Measurements from ENCODE around the gene SLC35G3.
"Not testable (repeated sequence)": the region's sequence is repeated elsewhere in the genome, so short reads cannot be mapped to it uniquely, and the experiment has no call there.

SLC35G3 gene

GRCh38 chr17:35194001-35194400, at the start of gene SLC35G3:
Gene SLC35G3 (minus strand): TSS chr17:35194393. CDS start chr17:35194307, 86 bp downstream.
- not testable (repeated sequence) for H3K4me3 Mint-ChIP-seq; H3K27me3 Mint-ChIP-seq; H3K36me3 Mint-ChIP-seq (ENCODE audit: low read depth); H3K9me3 Mint-ChIP-seq; DNase-seq
- peak within 1 kb of the TSS; percentile 67 for H3K27ac Mint-ChIP-seq
- H3K4me1 Mint-ChIP-seq (ENCODE audit: low read depth) = peaks cover 30% of the 10 kb centered on the region

GRCh38 chr17:35243561-35244340, 49.6 kb upstream of the SLC35G3 start:
- H3K9me3 Mint-ChIP-seq = peaks cover 2% of the 10 kb centered on the region
- H3K36me3 Mint-ChIP-seq (ENCODE audit: low read depth) = peaks cover 26% of the 10 kb centered on the region
- H3K4me3 Mint-ChIP-seq = peak overlapping the region; percentile 94
- peak overlapping the region; percentile 97 for H3K27ac Mint-ChIP-seq
- peak; percentile 72 for DNase-seq
- no peaks in the 10 kb centered on the region for H3K27me3 Mint-ChIP-seq
- peaks cover 75% of the 10 kb centered on the region for H3K4me1 Mint-ChIP-seq (ENCODE audit: low read depth)

- peaks cover 75% of the 10 kb centered on the region for H3K4me1 Mint-ChIP-seq (ENCODE audit: low read depth)
- peaks cover 19% of the 10 kb centered on the region for H3K36me3 Mint-ChIP-seq (ENCODE audit: low read depth)
Observed at GRCh38 chr17:35242805-35243560, 48.8 kb upstream of the SLC35G3 start, which contains the start of gene SLFN5. Gene SLFN5 (plus strand): TSS chr17:35243072. CDS start chr17:35258691, 15,619 bp downstream.

GRCh38 chr17:35242158-35242804, 48.1 kb upstream of the SLC35G3 start:
- peak overlapping the region; percentile 94 for H3K4me3 Mint-ChIP-seq
- DNase-seq = peak; percentile 85
- H3K4me1 Mint-ChIP-seq (ENCODE audit: low read depth) = peaks cover 75% of the 10 kb centered on the region
- H3K36me3 Mint-ChIP-seq (ENCODE audit: low read depth) = peaks cover 12% of the 10 kb centered on the region
- no peaks in the 10 kb centered on the region for H3K27me3 Mint-ChIP-seq
- no peaks in the 10 kb centered on the region for H3K9me3 Mint-ChIP-seq
- peak overlapping the region; percentile 97 for H3K27ac Mint-ChIP-seq

More at GRCh38 chr17:35242805-35243560, 48.8 kb upstream of the SLC35G3 start, which contains the start of gene SLFN5:
- H3K27ac Mint-ChIP-seq = peak within 1 kb of the TSS; percentile 97
- peak; percentile 96 for DNase-seq
- H3K27me3 Mint-ChIP-seq = no peaks in the 10 kb centered on the region
- H3K9me3 Mint-ChIP-seq = peaks cover 2% of the 10 kb centered on the region
- peak within 1 kb of the TSS; percentile 94 for H3K4me3 Mint-ChIP-seq

GRCh38 chr17:35241520-35241919, 47.3 kb upstream of the SLC35G3 start:
- no peaks in the 10 kb centered on the region for H3K27me3 Mint-ChIP-seq
- DNase-seq = peak; percentile 59
- H3K4me3 Mint-ChIP-seq = peak overlapping the region; percentile 94
- peaks cover 7% of the 10 kb centered on the region for H3K36me3 Mint-ChIP-seq (ENCODE audit: low read depth)
- H3K9me3 Mint-ChIP-seq = no peaks in the 10 kb centered on the region
- H3K27ac Mint-ChIP-seq = peak overlapping the region; percentile 97
- H3K4me1 Mint-ChIP-seq (ENCODE audit: low read depth) = peaks cover 76% of the 10 kb centered on the region

GRCh38 chr17:35240861-35241260, 46.7 kb upstream of the SLC35G3 start:
- Mint-ChIP-seq H3K27me3 (no peaks in the 10 kb centered on the region), H3K4me3 (peak overlapping the region; percentile 94), H3K9me3 (no peaks in the 10 kb centered on the region), H3K4me1 (ENCODE audit: low read depth) (peaks cover 76% of the 10 kb centered on the region), H3K27ac (peak overlapping the region; percentile 97), H3K36me3 (ENCODE audit: low read depth) (peaks cover 7% of the 10 kb centered on the region)
- no peak for DNase-seq

- Mint-ChIP-seq H3K36me3 (ENCODE audit: low read depth) (peaks cover 7% of the 10 kb centered on the region), H3K4me3 (peak overlapping the region; percentile 94), H3K27ac (peak overlapping the region; percentile 91), H3K27me3 (no peaks in the 10 kb centered on the region), H3K4me1 (ENCODE audit: low read depth) (peaks cover 77% of the 10 kb centered on the region), H3K9me3 (no peaks in the 10 kb centered on the region)
- DNase-seq = no peak
Observed at GRCh38 chr17:35239823-35240222, 45.6 kb upstream of the SLC35G3 start.

- H3K9me3 Mint-ChIP-seq = no peaks in the 10 kb centered on the region
- H3K4me3 Mint-ChIP-seq = peak overlapping the region; percentile 94
- no peak for DNase-seq
- H3K4me1 Mint-ChIP-seq (ENCODE audit: low read depth) = peaks cover 75% of the 10 kb centered on the region
- peaks cover 7% of the 10 kb centered on the region for H3K36me3 Mint-ChIP-seq (ENCODE audit: low read depth)
- peak overlapping the region; percentile 91 for H3K27ac Mint-ChIP-seq
- no peaks in the 10 kb centered on the region for H3K27me3 Mint-ChIP-seq
Observed at GRCh38 chr17:35238821-35239220, 44.6 kb upstream of the SLC35G3 start.

GRCh38 chr17:35236821-35237220, 42.6 kb upstream of the SLC35G3 start:
- Mint-ChIP-seq H3K4me3 (no peak overlapping the region), H3K36me3 (ENCODE audit: low read depth) (peaks cover 3% of the 10 kb centered on the region), H3K27ac (no peak overlapping the region), H3K27me3 (no peaks in the 10 kb centered on the region), H3K4me1 (ENCODE audit: low read depth) (peaks cover 83% of the 10 kb centered on the region), H3K9me3 (no peaks in the 10 kb centered on the region)
- no peak for DNase-seq

GRCh38 chr17:35235917-35236316, 41.7 kb upstream of the SLC35G3 start:
- Mint-ChIP-seq H3K9me3 (no peaks in the 10 kb centered on the region), H3K4me1 (ENCODE audit: low read depth) (peaks cover 81% of the 10 kb centered on the region), H3K27ac (peak overlapping the region; percentile 67), H3K36me3 (ENCODE audit: low read depth) (no peaks in the 10 kb centered on the region), H3K4me3 (no peak overlapping the region), H3K27me3 (no peaks in the 10 kb centered on the region)
- DNase-seq = no peak

GRCh38 chr17:35235289-35235688, 41.1 kb upstream of the SLC35G3 start:
- Mint-ChIP-seq H3K27me3 (no peaks in the 10 kb centered on the region), H3K4me1 (ENCODE audit: low read depth) (peaks cover 84% of the 10 kb centered on the region), H3K4me3 (no peak overlapping the region), H3K36me3 (ENCODE audit: low read depth) (no peaks in the 10 kb centered on the region), H3K27ac (peak overlapping the region; percentile 67), H3K9me3 (peaks cover 4% of the 10 kb centered on the region)
- DNase-seq = no peak

GRCh38 chr17:35234315-35234714, 40.1 kb upstream of the SLC35G3 start:
- H3K4me1 Mint-ChIP-seq (ENCODE audit: low read depth) = peaks cover 85% of the 10 kb centered on the region
- not testable (repeated sequence) for DNase-seq; H3K27ac Mint-ChIP-seq; H3K36me3 Mint-ChIP-seq (ENCODE audit: low read depth); H3K27me3 Mint-ChIP-seq; H3K4me3 Mint-ChIP-seq; H3K9me3 Mint-ChIP-seq

- DNase-seq = no peak
Observed at GRCh38 chr17:35229638-35230037, 35.4 kb upstream of the SLC35G3 start.

GRCh38 chr17:35227546-35227945, 33.4 kb upstream of the SLC35G3 start:
- DNase-seq = no peak
- no peak overlapping the region for H3K4me3 Mint-ChIP-seq
- H3K4me1 Mint-ChIP-seq (ENCODE audit: low read depth) = peaks cover 50% of the 10 kb centered on the region
- no peak overlapping the region for H3K27ac Mint-ChIP-seq
- H3K36me3 Mint-ChIP-seq (ENCODE audit: low read depth) = peaks cover 7% of the 10 kb centered on the region
- no peaks in the 10 kb centered on the region for H3K27me3 Mint-ChIP-seq
- H3K9me3 Mint-ChIP-seq = peaks cover 14% of the 10 kb centered on the region

More at GRCh38 chr17:35229638-35230037, 35.4 kb upstream of the SLC35G3 start:
- Mint-ChIP-seq H3K27ac (no peak overlapping the region), H3K27me3 (no peaks in the 10 kb centered on the region), H3K4me3 (no peak overlapping the region), H3K36me3 (ENCODE audit: low read depth) (no peaks in the 10 kb centered on the region), H3K4me1 (ENCODE audit: low read depth) (peaks cover 60% of the 10 kb centered on the region), H3K9me3 (peaks cover 5% of the 10 kb centered on the region)

Measured in activated T-cell treated with anti-CD3 and anti-CD28 coated beads, Interleukin-2, amount 50 U/mL, for 24 hours (primary cell).